ENCODE measurements around the gene NEB. TPM values are rescaled to one million over a fixed set of nuclear protein-coding genes. Genes with fewer than 3 reads are reported as not detected.

The NEB gene
- total and polyA plus RNA-seq, 10 donors, result 0.96 to 6.2 (median 2.4) TPM

DNA sequence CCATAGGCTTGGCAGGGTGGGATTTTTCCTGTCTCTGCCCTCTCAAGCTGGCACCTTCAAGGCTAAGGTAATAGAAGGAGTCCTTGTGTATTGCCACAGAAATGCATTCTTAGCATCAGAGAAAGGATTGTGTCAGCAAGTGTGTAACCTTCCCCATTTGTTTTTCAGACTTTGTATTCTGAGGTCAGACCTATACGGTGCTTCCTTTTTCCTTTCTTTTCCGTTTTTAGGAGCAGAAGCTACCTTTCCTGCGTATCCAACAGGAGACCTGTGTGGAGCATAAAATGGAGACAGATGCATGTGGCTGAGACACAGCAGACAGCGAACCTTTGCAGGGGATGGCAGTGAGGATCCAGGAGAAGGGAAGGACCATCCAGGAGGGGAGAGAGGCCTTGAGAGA is 47.4 kb upstream of the NEB start:
- H3K4me3 ChIP-seq, result no peak overlapping the region
- intact Hi-C loops (cut with DNase I; ENCODE audit: low total_unique reads), result no loop called here
- H3K9me3 ChIP-seq, result peaks cover 0 to 14% (median 0%) of the 10 kb centered on the region in 8 donors
- no peak overlapping the region for H3K27ac ChIP-seq
- no peak for TF ChIP-seq POLR2A (IDR thresholded peaks at IDR 0.05)
- no peak for TF ChIP-seq POLR2AphosphoS5 (IDR thresholded peaks at IDR 0.05)
- TF ChIP-seq, protein P1, sequence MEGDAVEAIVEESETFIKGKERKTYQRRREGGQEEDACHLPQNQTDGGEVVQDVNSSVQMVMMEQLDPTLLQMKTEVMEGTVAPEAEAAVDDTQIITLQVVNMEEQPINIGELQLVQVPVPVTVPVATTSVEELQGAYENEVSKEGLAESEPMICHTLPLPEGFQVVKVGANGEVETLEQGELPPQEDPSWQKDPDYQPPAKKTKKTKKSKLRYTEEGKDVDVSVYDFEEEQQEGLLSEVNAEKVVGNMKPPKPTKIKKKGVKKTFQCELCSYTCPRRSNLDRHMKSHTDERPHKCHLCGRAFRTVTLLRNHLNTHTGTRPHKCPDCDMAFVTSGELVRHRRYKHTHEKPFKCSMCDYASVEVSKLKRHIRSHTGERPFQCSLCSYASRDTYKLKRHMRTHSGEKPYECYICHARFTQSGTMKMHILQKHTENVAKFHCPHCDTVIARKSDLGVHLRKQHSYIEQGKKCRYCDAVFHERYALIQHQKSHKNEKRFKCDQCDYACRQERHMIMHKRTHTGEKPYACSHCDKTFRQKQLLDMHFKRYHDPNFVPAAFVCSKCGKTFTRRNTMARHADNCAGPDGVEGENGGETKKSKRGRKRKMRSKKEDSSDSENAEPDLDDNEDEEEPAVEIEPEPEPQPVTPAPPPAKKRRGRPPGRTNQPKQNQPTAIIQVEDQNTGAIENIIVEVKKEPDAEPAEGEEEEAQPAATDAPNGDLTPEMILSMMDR (IDR thresholded peaks at IDR 0.05 in 8 of 11, conservative IDR thresholded peaks at IDR 0.05 in 3 of 11), result no peak
- no peaks in the 10 kb centered on the region for H3K27me3 ChIP-seq (replicated peaks in 1 of 7)
- peaks cover 0 to 70% (median 7%) of the 10 kb centered on the region in 6 donors for H3K36me3 ChIP-seq
- WGBS, 5 donors, result 77 to 84% (median 79%) methylated on average over 4 of the region's 4 CpGs
- no peak for DNase-seq
- H3K4me1 ChIP-seq, result no peaks in the 10 kb centered on the region

DNA sequence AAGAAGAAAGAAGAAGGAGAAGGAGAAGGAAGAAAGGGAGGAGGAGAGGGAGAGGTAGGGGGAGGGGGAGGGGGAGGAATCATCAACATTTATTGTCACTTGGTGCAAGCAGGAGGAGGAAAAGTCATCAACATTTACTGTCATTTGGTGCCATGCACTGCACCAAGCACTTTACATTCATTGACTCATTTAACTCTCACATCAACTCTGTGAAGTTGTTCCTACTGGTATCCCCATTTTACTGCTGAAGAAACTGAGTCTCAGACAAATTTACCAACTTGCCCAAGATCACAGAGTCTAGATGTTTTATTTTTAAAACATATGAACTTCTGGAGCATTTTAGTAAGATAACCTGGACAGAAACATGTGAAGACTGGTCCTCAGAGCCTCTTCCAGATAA is 46.7 kb upstream of the NEB start:
- no peak overlapping the region for H3K4me3 ChIP-seq
- no peaks in the 10 kb centered on the region for H3K4me1 ChIP-seq
- intact Hi-C loops (cut with DNase I; ENCODE audit: low total_unique reads), result no loop called here
- no peak for DNase-seq
- H3K9me3 ChIP-seq, result peaks cover 0 to 14% (median 0%) of the 10 kb centered on the region in 8 donors
- TF ChIP-seq POLR2A (IDR thresholded peaks at IDR 0.05) (no peak), POLR2AphosphoS5 (IDR thresholded peaks at IDR 0.05) (no peak)
- TF ChIP-seq, protein P1 (IDR thresholded peaks at IDR 0.05 in 8 of 11, conservative IDR thresholded peaks at IDR 0.05 in 3 of 11), result no peak
- peaks cover 0 to 74% (median 8%) of the 10 kb centered on the region in 6 donors for H3K36me3 ChIP-seq
- H3K27ac ChIP-seq, result no peak overlapping the region
- no peaks in the 10 kb centered on the region for H3K27me3 ChIP-seq (replicated peaks in 1 of 7)

DNA sequence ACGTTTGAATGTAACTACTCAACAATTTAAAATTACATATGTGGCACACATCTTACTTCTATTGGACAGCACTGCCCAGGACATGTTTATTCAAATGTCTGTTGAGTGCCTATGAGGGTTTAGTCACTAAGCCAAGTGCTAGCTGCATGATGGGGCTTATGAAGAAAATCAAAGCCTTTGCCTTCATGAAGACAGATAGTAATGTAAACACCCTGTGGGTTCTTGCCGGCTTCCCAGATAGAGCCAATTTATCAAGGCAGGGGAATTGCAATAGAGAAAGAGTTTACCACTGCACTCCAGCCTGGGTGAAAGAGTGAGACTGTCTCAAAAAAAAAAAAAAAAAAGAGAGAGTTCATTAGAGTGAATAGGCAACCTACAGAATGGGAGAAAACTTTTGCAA is 43.7 kb upstream of the NEB start:
- peaks cover 0 to 59% (median 5%) of the 10 kb centered on the region in 6 donors for H3K36me3 ChIP-seq
- H3K27ac ChIP-seq, result no peak overlapping the region
- H3K4me1 ChIP-seq, result peaks cover 0 to 25% (median 8%) of the 10 kb centered on the region in 6 donors
- intact Hi-C loops (cut with DNase I; ENCODE audit: low total_unique reads), result no loop called here
- H3K4me3 ChIP-seq, result no peak overlapping the region
- WGBS, 5 donors, result 82 to 93% (median 85%) methylated on average over 2 of the region's 2 CpGs
- H3K27me3 ChIP-seq (replicated peaks in 1 of 7), result no peaks in the 10 kb centered on the region
- DNase-seq, result no peak
- peaks cover 0 to 14% (median 0%) of the 10 kb centered on the region in 8 donors for H3K9me3 ChIP-seq
- TF ChIP-seq POLR2AphosphoS5 (IDR thresholded peaks at IDR 0.05) (no peak), POLR2A (IDR thresholded peaks at IDR 0.05) (no peak)
- TF ChIP-seq, protein P1 (IDR thresholded peaks at IDR 0.05 in 8 of 11, conservative IDR thresholded peaks at IDR 0.05 in 3 of 11), result no peak

DNA sequence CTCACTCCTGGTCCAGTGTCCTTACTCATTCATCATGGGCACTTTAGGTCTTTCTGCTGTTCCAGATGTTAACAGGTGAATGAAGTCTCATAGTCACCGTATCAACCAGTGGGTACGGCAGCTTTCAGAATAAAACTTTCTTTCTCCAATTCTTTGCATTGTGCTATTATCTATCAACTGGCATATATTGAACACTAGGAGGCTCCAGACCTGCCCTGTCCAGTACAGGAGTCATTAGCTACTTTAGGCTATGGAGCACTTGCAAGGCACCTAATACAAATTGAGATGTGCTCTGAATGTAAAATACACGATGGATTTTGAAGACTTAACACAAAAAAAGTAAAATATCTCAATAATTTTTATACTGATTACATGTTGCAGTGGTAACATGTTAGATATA is 43.2 kb upstream of the NEB start:
- intact Hi-C loops (cut with DNase I; ENCODE audit: low total_unique reads), result no loop called here
- peaks cover 0 to 55% (median 5%) of the 10 kb centered on the region in 6 donors for H3K36me3 ChIP-seq
- H3K27me3 ChIP-seq (replicated peaks in 1 of 7), result no peaks in the 10 kb centered on the region
- TF ChIP-seq POLR2AphosphoS5 (IDR thresholded peaks at IDR 0.05), result no peak
- TF ChIP-seq, protein P1 (IDR thresholded peaks at IDR 0.05 in 8 of 11, conservative IDR thresholded peaks at IDR 0.05 in 3 of 11), result no peak
- no peak for TF ChIP-seq POLR2A (IDR thresholded peaks at IDR 0.05)
- DNase-seq, result no peak
- no peak overlapping the region for H3K4me3 ChIP-seq
- peaks cover 0 to 30% (median 10%) of the 10 kb centered on the region in 6 donors for H3K4me1 ChIP-seq
- 94 to 99% (median 97%) methylated on average over 3 of the region's 3 CpGs for WGBS, 5 donors
- no peak overlapping the region for H3K27ac ChIP-seq
- H3K9me3 ChIP-seq, result peaks cover 0 to 14% (median 0%) of the 10 kb centered on the region in 8 donors

Measured in spleen (tissue), 11 donors.